GM21526 (cell line): ENCODE data around the gene ATP11A.
"Not testable (repeated sequence)": the region's sequence is repeated elsewhere in the genome, so short reads cannot be mapped to it uniquely, and the experiment has no call there.

Source experiments
- ATAC-seq: cut with Tn5 transposase; IDR thresholded peaks from one replicate; pipeline ENCODE4 v1.9.1; 2021; ENCODE audit warnings: moderate library complexity; ENCODE audit not compliant: unreplicated experiment, low FRiP score

Gene ATP11A

GRCh38 chr13:112706171-112706570 lies 16.3 kb downstream of the ATP11A start:
- no peak for ATAC-seq

GRCh38 chr13:112708560-112709240 lies 18.9 kb downstream of the ATP11A start:
- no peak for ATAC-seq

GRCh38 chr13:112709316-112709715 lies 19.5 kb downstream of the ATP11A start:
- not testable (repeated sequence) for ATAC-seq

GRCh38 chr13:112709825-112710783 lies 20.3 kb downstream of the ATP11A start:
- no peak for ATAC-seq

- no peak for ATAC-seq
Observed at GRCh38 chr13:112710855-112711527, 21.2 kb downstream of the ATP11A start.

- ATAC-seq = peak; percentile 66
Observed at GRCh38 chr13:112711528-112712265, 21.9 kb downstream of the ATP11A start.

- ATAC-seq = no peak
Observed at GRCh38 chr13:112712451-112713207, 22.8 kb downstream of the ATP11A start.

GRCh38 chr13:112713517-112714253 lies 23.8 kb downstream of the ATP11A start:
- ATAC-seq = no peak

- no peak for ATAC-seq
Observed at GRCh38 chr13:112714376-112715174, 24.7 kb downstream of the ATP11A start.

- no peak for ATAC-seq
Observed at GRCh38 chr13:112715210-112715609, 25.4 kb downstream of the ATP11A start.

- ATAC-seq = no peak
Observed at GRCh38 chr13:112715715-112716460, 26.1 kb downstream of the ATP11A start.

- no peak for ATAC-seq
Observed at GRCh38 chr13:112716461-112716820, 26.6 kb downstream of the ATP11A start.

GRCh38 chr13:112716841-112717520 lies 27.1 kb downstream of the ATP11A start:
- ATAC-seq = no peak

- ATAC-seq = no peak
Observed at GRCh38 chr13:112718318-112718717, 28.5 kb downstream of the ATP11A start.

- ATAC-seq = no peak
Observed at GRCh38 chr13:112719016-112719415, 29.2 kb downstream of the ATP11A start.

- no peak for ATAC-seq
Observed at GRCh38 chr13:112719556-112719955, 29.7 kb downstream of the ATP11A start.

- no peak for ATAC-seq
Observed at GRCh38 chr13:112720251-112720650, 30.4 kb downstream of the ATP11A start.
